WTC11 (cell line): Measurements from ENCODE around the gene GMPR. TPM values are rescaled to one million over a fixed set of nuclear protein-coding genes. Genes with fewer than 3 reads are reported as not detected.

Source experiments
- ATAC-seq: fragments of 200-7000 bp; cut with Tn5 transposase; 2 replicates; pipeline ENCODE4 v1.10.0; 2021; ENCODE audit warnings: mild to moderate bottlenecking, moderate library complexity
- CTCF ChIA-PET: fragments of 300-600 bp; sonication (Branson Sonifier 250); formaldehyde crosslinking; loops from one replicate; lab custom pipeline; 2021; ENCODE audit warnings: antibody characterized with exemption; lab: Charles Lee
- POLR2A ChIA-PET: fragments of 350-600 bp; sonication (Branson Sonifier 250); formaldehyde crosslinking; loops from one replicate; lab custom pipeline; 2021; ENCODE audit warnings: antibody characterized with exemption; lab: Charles Lee
- DNase-seq: peaks from one replicate; pipeline ENCODE4 v3.0.0; 2021; ENCODE audit warnings: low spot score
- H3K27ac Mint-ChIP-seq: 2 replicates; pipeline ENCODE4 v1.8.0; 2021; ENCODE audit warnings: mixed read lengths
- H3K27me3 Mint-ChIP-seq: 2 replicates; pipeline ENCODE4 v1.8.0; 2021; ENCODE audit warnings: low read depth, mild to moderate bottlenecking, moderate library complexity, mixed read lengths
- H3K36me3 Mint-ChIP-seq: 2 replicates; pipeline ENCODE4 v1.8.0; 2021; ENCODE audit warnings: mixed read lengths
- H3K4me1 Mint-ChIP-seq: 2 replicates; pipeline ENCODE4 v1.8.0; 2022; ENCODE audit warnings: mixed read lengths
- H3K4me3 Mint-ChIP-seq: 2 replicates; pipeline ENCODE4 v1.8.0; 2021; ENCODE audit warnings: mild to moderate bottlenecking, moderate library complexity, mixed read lengths
- H3K9me3 Mint-ChIP-seq: 2 replicates; pipeline ENCODE4 v1.8.0; 2021; ENCODE audit warnings: mixed read lengths
- IRF2 ChIP-seq: sonication (generic); formaldehyde crosslinking; IDR thresholded peaks from 2 replicates; pipeline ENCODE4 v1.8.0; 2022; ENCODE audit warnings: low read depth, missing genetic modification reagents, borderline replicate concordance
- MYBL2 ChIP-seq: sonication (generic); formaldehyde crosslinking; IDR thresholded peaks from 2 replicates; pipeline ENCODE4 v1.8.1; 2023; ENCODE audit warnings: mild to moderate bottlenecking, moderate library complexity, missing genetic modification reagents
- NR3C1 ChIP-seq: sonication (generic); formaldehyde crosslinking; conservative IDR thresholded peaks from 2 replicates; pipeline ENCODE4 v1.8.1; 2023; ENCODE audit warnings: low read depth, mild to moderate bottlenecking, missing genetic modification reagents
- PRRX2 ChIP-seq: fragments of 250-450 bp; sonication (Bioruptor Pico); IDR thresholded peaks from 2 replicates; pipeline ENCODE4 v1.8.0; 2021; ENCODE audit warnings: mild to moderate bottlenecking
- RELA ChIP-seq: sonication (generic); formaldehyde crosslinking; IDR thresholded peaks from 2 replicates; pipeline ENCODE4 v1.8.1; 2022; ENCODE audit warnings: missing genetic modification reagents, mild to moderate bottlenecking, borderline replicate concordance
- TCF7 ChIP-seq: sonication (generic); formaldehyde crosslinking; IDR thresholded peaks from 2 replicates; pipeline ENCODE4 v1.8.0; 2022; ENCODE audit warnings: mild to moderate bottlenecking, low read depth, missing genetic modification reagents, moderate library complexity
- ZNF317 ChIP-seq: sonication (generic); formaldehyde crosslinking; IDR thresholded peaks from 2 replicates; pipeline ENCODE4 v1.8.1; 2023; ENCODE audit warnings: low read depth, mild to moderate bottlenecking, moderate library complexity, missing genetic modification reagents, borderline replicate concordance
- ZNF416 ChIP-seq: fragments of 250-450 bp; sonication (Bioruptor Pico); IDR thresholded peaks from 2 replicates; pipeline ENCODE4 v1.9.0; 2021; ENCODE audit warnings: mild to moderate bottlenecking, inconsistent platforms
- total RNA-seq: library from RNA; stranded (reverse); gene quantifications from 3 replicates; pipeline ENCODE4 v1.2.3, GENCODE V29; 2021
- TF ChIP-seq, protein P1 (sequence below): sonication (generic); formaldehyde crosslinking; conservative IDR thresholded peaks from 2 replicates; pipeline ENCODE4 v1.8.1; 2023; ENCODE audit warnings: mild to moderate bottlenecking, low read depth, missing genetic modification reagents, moderate library complexity
- TF ChIP-seq, protein P2 (sequence below): sonication (generic); formaldehyde crosslinking; IDR thresholded peaks from 2 replicates; pipeline ENCODE4 v1.8.1; 2023; ENCODE audit warnings: mild to moderate bottlenecking, missing genetic modification reagents, moderate library complexity
- TF ChIP-seq, protein P3 (sequence below): sonication (generic); formaldehyde crosslinking; IDR thresholded peaks from 2 replicates; pipeline ENCODE4 v1.8.0; 2022; ENCODE audit warnings: mild to moderate bottlenecking, missing genetic modification reagents
- TF ChIP-seq, protein P4 (sequence below): sonication (generic); formaldehyde crosslinking; IDR thresholded peaks from 2 replicates; pipeline ENCODE4 v1.8.1; 2023; ENCODE audit warnings: mild to moderate bottlenecking, missing genetic modification reagents
- TF ChIP-seq, protein P5 (sequence below): sonication (generic); formaldehyde crosslinking; IDR thresholded peaks from 2 replicates; pipeline ENCODE4 v1.8.0; 2023; ENCODE audit warnings: missing genetic modification reagents, mild to moderate bottlenecking, borderline replicate concordance
- TF ChIP-seq, protein P6 (sequence below): fragments of 250-450 bp; sonication (Bioruptor Pico); IDR thresholded peaks from 2 replicates; pipeline ENCODE4 v1.8.0; 2021; ENCODE audit warnings: mild to moderate bottlenecking
- TF ChIP-seq, protein P7 (sequence below): sonication (generic); formaldehyde crosslinking; IDR thresholded peaks from 2 replicates; pipeline ENCODE4 v1.8.1; 2022; ENCODE audit warnings: low read depth, mild to moderate bottlenecking, moderate library complexity, missing genetic modification reagents, borderline replicate concordance
- TF ChIP-seq, protein P8 (sequence below): sonication (generic); formaldehyde crosslinking; IDR thresholded peaks from 2 replicates; pipeline ENCODE4 v1.8.1; 2022; ENCODE audit warnings: mild to moderate bottlenecking, moderate library complexity, missing genetic modification reagents

The GMPR gene
- total RNA-seq, 1 experiment from 2014 or later, result 2.4 TPM

DNA sequence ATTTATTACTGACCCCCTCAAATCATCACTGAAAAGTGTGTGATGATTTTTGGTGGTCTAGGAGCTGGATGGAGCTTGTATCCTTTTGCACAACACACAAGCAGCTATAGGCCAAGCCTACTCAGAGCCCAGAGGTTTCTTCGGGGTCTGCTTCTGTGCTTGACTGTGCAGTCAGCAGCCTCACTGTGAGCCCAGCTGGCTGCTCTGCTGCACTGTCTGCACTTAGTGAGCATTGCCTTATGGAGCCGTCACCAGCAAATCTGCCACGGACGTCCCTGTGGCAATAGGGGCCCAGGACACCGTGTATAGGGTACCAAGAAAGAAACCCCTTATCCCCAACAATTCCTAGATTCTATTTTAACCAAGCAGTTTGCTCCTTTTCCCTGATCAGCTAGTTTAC, 38.6 kb upstream of the GMPR start:
- no peaks in the 10 kb centered on the region for H3K36me3 Mint-ChIP-seq
- H3K9me3 Mint-ChIP-seq, result peaks cover 14% of the 10 kb centered on the region
- CTCF ChIA-PET, result interaction anchor here (3.6 to 4.8 kb wide), 2 partner anchors 16 to 508 kb away, joined by 12 to 25 read pairs; no protein-coding TSS in a partner anchor
- TF ChIP-seq, protein P1, sequence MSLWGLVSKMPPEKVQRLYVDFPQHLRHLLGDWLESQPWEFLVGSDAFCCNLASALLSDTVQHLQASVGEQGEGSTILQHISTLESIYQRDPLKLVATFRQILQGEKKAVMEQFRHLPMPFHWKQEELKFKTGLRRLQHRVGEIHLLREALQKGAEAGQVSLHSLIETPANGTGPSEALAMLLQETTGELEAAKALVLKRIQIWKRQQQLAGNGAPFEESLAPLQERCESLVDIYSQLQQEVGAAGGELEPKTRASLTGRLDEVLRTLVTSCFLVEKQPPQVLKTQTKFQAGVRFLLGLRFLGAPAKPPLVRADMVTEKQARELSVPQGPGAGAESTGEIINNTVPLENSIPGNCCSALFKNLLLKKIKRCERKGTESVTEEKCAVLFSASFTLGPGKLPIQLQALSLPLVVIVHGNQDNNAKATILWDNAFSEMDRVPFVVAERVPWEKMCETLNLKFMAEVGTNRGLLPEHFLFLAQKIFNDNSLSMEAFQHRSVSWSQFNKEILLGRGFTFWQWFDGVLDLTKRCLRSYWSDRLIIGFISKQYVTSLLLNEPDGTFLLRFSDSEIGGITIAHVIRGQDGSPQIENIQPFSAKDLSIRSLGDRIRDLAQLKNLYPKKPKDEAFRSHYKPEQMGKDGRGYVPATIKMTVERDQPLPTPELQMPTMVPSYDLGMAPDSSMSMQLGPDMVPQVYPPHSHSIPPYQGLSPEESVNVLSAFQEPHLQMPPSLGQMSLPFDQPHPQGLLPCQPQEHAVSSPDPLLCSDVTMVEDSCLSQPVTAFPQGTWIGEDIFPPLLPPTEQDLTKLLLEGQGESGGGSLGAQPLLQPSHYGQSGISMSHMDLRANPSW, result no peak
- TF ChIP-seq ZNF416 (no peak), NR3C1 (CRISPR knock-in tag) (no peak), TCF7 (CRISPR knock-in tag) (no peak), IRF2 (CRISPR knock-in tag) (no peak)
- TF ChIP-seq, protein P2, sequence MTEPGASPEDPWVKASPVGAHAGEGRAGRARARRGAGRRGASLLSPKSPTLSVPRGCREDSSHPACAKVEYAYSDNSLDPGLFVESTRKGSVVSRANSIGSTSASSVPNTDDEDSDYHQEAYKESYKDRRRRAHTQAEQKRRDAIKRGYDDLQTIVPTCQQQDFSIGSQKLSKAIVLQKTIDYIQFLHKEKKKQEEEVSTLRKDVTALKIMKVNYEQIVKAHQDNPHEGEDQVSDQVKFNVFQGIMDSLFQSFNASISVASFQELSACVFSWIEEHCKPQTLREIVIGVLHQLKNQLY (CRISPR knock-in tag), result no peak
- TF ChIP-seq, protein P3, sequence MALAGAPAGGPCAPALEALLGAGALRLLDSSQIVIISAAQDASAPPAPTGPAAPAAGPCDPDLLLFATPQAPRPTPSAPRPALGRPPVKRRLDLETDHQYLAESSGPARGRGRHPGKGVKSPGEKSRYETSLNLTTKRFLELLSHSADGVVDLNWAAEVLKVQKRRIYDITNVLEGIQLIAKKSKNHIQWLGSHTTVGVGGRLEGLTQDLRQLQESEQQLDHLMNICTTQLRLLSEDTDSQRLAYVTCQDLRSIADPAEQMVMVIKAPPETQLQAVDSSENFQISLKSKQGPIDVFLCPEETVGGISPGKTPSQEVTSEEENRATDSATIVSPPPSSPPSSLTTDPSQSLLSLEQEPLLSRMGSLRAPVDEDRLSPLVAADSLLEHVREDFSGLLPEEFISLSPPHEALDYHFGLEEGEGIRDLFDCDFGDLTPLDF (CRISPR knock-in tag), result no peak
- TF ChIP-seq, protein P4, sequence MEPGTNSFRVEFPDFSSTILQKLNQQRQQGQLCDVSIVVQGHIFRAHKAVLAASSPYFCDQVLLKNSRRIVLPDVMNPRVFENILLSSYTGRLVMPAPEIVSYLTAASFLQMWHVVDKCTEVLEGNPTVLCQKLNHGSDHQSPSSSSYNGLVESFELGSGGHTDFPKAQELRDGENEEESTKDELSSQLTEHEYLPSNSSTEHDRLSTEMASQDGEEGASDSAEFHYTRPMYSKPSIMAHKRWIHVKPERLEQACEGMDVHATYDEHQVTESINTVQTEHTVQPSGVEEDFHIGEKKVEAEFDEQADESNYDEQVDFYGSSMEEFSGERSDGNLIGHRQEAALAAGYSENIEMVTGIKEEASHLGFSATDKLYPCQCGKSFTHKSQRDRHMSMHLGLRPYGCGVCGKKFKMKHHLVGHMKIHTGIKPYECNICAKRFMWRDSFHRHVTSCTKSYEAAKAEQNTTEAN (CRISPR knock-in tag), result no peak
- TF ChIP-seq, protein P5, sequence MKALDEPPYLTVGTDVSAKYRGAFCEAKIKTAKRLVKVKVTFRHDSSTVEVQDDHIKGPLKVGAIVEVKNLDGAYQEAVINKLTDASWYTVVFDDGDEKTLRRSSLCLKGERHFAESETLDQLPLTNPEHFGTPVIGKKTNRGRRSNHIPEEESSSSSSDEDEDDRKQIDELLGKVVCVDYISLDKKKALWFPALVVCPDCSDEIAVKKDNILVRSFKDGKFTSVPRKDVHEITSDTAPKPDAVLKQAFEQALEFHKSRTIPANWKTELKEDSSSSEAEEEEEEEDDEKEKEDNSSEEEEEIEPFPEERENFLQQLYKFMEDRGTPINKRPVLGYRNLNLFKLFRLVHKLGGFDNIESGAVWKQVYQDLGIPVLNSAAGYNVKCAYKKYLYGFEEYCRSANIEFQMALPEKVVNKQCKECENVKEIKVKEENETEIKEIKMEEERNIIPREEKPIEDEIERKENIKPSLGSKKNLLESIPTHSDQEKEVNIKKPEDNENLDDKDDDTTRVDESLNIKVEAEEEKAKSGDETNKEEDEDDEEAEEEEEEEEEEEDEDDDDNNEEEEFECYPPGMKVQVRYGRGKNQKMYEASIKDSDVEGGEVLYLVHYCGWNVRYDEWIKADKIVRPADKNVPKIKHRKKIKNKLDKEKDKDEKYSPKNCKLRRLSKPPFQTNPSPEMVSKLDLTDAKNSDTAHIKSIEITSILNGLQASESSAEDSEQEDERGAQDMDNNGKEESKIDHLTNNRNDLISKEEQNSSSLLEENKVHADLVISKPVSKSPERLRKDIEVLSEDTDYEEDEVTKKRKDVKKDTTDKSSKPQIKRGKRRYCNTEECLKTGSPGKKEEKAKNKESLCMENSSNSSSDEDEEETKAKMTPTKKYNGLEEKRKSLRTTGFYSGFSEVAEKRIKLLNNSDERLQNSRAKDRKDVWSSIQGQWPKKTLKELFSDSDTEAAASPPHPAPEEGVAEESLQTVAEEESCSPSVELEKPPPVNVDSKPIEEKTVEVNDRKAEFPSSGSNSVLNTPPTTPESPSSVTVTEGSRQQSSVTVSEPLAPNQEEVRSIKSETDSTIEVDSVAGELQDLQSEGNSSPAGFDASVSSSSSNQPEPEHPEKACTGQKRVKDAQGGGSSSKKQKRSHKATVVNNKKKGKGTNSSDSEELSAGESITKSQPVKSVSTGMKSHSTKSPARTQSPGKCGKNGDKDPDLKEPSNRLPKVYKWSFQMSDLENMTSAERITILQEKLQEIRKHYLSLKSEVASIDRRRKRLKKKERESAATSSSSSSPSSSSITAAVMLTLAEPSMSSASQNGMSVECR (CRISPR knock-in tag), result no peak
- TF ChIP-seq, all 79 proteins: peak for 0
- Mint-ChIP-seq H3K4me3 (no peak overlapping the region), H3K4me1 (peaks cover 14% of the 10 kb centered on the region), H3K27me3 (no peaks in the 10 kb centered on the region), H3K27ac (no peak overlapping the region)
- ATAC-seq, result no peak
- POLR2A ChIA-PET, result no interaction called here
- DNase-seq, result no peak

DNA sequence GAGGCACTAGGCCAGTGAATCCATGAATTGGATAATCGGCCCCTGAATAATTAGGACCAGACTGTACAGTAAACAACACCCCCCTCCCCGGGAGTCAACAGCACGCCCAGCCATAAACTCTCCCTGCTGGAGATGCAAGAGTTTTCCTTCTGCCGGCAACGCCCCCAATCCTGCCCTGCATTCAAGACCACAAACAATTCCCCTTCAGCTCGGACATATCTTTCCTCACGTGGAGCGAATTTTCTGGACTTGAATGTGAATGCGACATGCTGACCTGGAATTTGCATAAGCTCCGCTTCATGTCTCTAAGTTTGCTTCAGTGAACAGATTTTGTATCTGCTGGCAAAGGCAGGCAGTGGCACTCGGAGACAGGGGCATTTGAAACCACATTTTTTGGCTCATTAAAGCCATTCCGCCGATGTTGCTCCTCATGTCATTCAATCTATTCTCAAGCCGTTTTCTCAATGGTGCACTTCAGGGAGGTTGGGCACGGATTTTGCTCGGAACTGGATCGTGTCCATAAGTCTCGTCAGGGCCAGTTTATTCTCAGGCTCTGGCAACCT, 38.0 kb upstream of the GMPR start:
- no peaks in the 10 kb centered on the region for H3K36me3 Mint-ChIP-seq
- peaks cover 14% of the 10 kb centered on the region for H3K9me3 Mint-ChIP-seq
- ChIA-PET POLR2A (no interaction called here), CTCF (interaction anchor here (0.7 to 4.8 kb wide), 3 partner anchors 17 to 509 kb away, joined by 3 to 25 read pairs (median 12); no protein-coding TSS in a partner anchor)
- no peak for DNase-seq
- H3K27me3 Mint-ChIP-seq, result no peaks in the 10 kb centered on the region
- no peak for ATAC-seq
- H3K4me1 Mint-ChIP-seq, result peaks cover 14% of the 10 kb centered on the region
- H3K4me3 Mint-ChIP-seq, result no peak overlapping the region
- no peak overlapping the region for H3K27ac Mint-ChIP-seq
- TF ChIP-seq, protein P6, sequence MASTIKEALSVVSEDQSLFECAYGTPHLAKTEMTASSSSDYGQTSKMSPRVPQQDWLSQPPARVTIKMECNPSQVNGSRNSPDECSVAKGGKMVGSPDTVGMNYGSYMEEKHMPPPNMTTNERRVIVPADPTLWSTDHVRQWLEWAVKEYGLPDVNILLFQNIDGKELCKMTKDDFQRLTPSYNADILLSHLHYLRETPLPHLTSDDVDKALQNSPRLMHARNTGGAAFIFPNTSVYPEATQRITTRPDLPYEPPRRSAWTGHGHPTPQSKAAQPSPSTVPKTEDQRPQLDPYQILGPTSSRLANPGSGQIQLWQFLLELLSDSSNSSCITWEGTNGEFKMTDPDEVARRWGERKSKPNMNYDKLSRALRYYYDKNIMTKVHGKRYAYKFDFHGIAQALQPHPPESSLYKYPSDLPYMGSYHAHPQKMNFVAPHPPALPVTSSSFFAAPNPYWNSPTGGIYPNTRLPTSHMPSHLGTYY (CRISPR knock-in tag), result no peak
- no peak for TF ChIP-seq ZNF317 (CRISPR knock-in tag)
- TF ChIP-seq RELA (CRISPR knock-in tag), result no peak
- TF ChIP-seq, protein P7, sequence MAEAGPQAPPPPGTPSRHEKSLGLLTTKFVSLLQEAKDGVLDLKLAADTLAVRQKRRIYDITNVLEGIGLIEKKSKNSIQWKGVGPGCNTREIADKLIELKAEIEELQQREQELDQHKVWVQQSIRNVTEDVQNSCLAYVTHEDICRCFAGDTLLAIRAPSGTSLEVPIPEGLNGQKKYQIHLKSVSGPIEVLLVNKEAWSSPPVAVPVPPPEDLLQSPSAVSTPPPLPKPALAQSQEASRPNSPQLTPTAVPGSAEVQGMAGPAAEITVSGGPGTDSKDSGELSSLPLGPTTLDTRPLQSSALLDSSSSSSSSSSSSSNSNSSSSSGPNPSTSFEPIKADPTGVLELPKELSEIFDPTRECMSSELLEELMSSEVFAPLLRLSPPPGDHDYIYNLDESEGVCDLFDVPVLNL (CRISPR knock-in tag), result no peak
- TF ChIP-seq MYBL2 (CRISPR knock-in tag), result no peak
- no peak for TF ChIP-seq PRRX2 (CRISPR knock-in tag)
- TF ChIP-seq, protein P8, sequence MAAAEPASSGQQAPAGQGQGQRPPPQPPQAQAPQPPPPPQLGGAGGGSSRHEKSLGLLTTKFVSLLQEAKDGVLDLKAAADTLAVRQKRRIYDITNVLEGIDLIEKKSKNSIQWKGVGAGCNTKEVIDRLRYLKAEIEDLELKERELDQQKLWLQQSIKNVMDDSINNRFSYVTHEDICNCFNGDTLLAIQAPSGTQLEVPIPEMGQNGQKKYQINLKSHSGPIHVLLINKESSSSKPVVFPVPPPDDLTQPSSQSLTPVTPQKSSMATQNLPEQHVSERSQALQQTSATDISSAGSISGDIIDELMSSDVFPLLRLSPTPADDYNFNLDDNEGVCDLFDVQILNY (CRISPR knock-in tag), result no peak
